SK-N-SH treated with all-trans-retinoic acid at 6 μM for 48 hours (cell line): Measurements from ENCODE around the gene ATG13.
A peak's percentile ranks its signal among the peaks of the same experiment; 100 is the strongest.

Experiments used
- ATAC-seq: fragments of 200-7000 bp; cut with Tn5 transposase; 3 replicates; pipeline ENCODE4 v1.9.1; 2020; ENCODE audit warnings: mild to moderate bottlenecking, moderate library complexity
- ARNTL ChIP-seq: fragments of 450-650 bp; formaldehyde crosslinking; IDR thresholded peaks from 2 replicates; pipeline ENCODE4 v1.5.0; 2020; ENCODE audit warnings: low read depth, mild to moderate bottlenecking, moderate library complexity, borderline replicate concordance
- ESRRG ChIP-seq: fragments of 250-450 bp; sonication (Bioruptor Pico); IDR thresholded peaks from 2 replicates; pipeline ENCODE4 v1.6.1; 2021; ENCODE audit warnings: mild to moderate bottlenecking
- GLIS3 ChIP-seq: fragments of 250-450 bp; sonication (Bioruptor Pico); IDR thresholded peaks from 2 replicates; pipeline ENCODE4 v1.5.0; 2020; ENCODE audit warnings: mild to moderate bottlenecking, moderate library complexity
- ISL1 ChIP-seq: fragments of 250-450 bp; sonication (Bioruptor Pico); IDR thresholded peaks from 2 replicates; pipeline ENCODE4 v2.1.2; 2022; ENCODE audit warnings: mild to moderate bottlenecking, moderate library complexity
- PPARA ChIP-seq: fragments of 250-450 bp; sonication (Bioruptor Pico); IDR thresholded peaks from 2 replicates; pipeline ENCODE4 v1.5.0; 2020; ENCODE audit warnings: mild to moderate bottlenecking, borderline replicate concordance
- RARB ChIP-seq: fragments of 250-450 bp; sonication (Bioruptor Pico); IDR thresholded peaks from 2 replicates; pipeline ENCODE4 v1.8.0; 2021; ENCODE audit warnings: mild to moderate bottlenecking, moderate library complexity
- ZC3H10 ChIP-seq: fragments of 250-450 bp; sonication (Bioruptor Pico); IDR thresholded peaks from 2 replicates; pipeline ENCODE4 v1.5.1; 2021; ENCODE audit warnings: mild to moderate bottlenecking, moderate library complexity
- ZFP3 ChIP-seq: fragments of 250-450 bp; sonication (Bioruptor Pico); IDR thresholded peaks from 2 replicates; pipeline ENCODE4 v1.5.0; 2020; ENCODE audit warnings: mild to moderate bottlenecking, moderate library complexity
- ZFP30 ChIP-seq: fragments of 450-650 bp; formaldehyde crosslinking; IDR thresholded peaks from 2 replicates; pipeline ENCODE4 v1.5.0; 2022; ENCODE audit warnings: mild to moderate bottlenecking, moderate library complexity
- ZNF565 ChIP-seq: fragments of 450-650 bp; formaldehyde crosslinking; conservative IDR thresholded peaks from 2 replicates; pipeline ENCODE4 v1.5.0; 2020; ENCODE audit warnings: low read depth, mild to moderate bottlenecking, moderate library complexity
- ZNF70 ChIP-seq: fragments of 450-650 bp; formaldehyde crosslinking; IDR thresholded peaks from 2 replicates; pipeline ENCODE4 v1.5.0; 2020; ENCODE audit warnings: mild to moderate bottlenecking, moderate library complexity
- ZNF8 ChIP-seq: fragments of 450-650 bp; formaldehyde crosslinking; IDR thresholded peaks from 2 replicates; pipeline ENCODE4 v1.5.0; 2020; ENCODE audit warnings: mild to moderate bottlenecking, moderate library complexity
- TF ChIP-seq, protein P1 (sequence below): fragments of 250-450 bp; sonication (Bioruptor Pico); IDR thresholded peaks from 2 replicates; pipeline ENCODE4 v1.5.1; 2021; ENCODE audit warnings: mild to moderate bottlenecking, moderate library complexity
- TF ChIP-seq, protein P2 (sequence below): fragments of 250-450 bp; sonication (Bioruptor Pico); IDR thresholded peaks from 2 replicates; pipeline ENCODE4 v1.8.0; 2020; ENCODE audit warnings: mild to moderate bottlenecking, moderate library complexity, borderline replicate concordance
- TF ChIP-seq, protein P3 (sequence below): fragments of 250-450 bp; sonication (Bioruptor Pico); IDR thresholded peaks from 2 replicates; pipeline ENCODE4 v1.5.0; 2020; ENCODE audit warnings: mild to moderate bottlenecking, moderate library complexity
- TF ChIP-seq, protein P4 (sequence below): fragments of 250-450 bp; sonication (Bioruptor Pico); IDR thresholded peaks from 2 replicates; pipeline ENCODE4 v1.8.0; 2021; ENCODE audit warnings: low read depth, mild to moderate bottlenecking, moderate library complexity, borderline replicate concordance

Gene ATG13

DNA sequence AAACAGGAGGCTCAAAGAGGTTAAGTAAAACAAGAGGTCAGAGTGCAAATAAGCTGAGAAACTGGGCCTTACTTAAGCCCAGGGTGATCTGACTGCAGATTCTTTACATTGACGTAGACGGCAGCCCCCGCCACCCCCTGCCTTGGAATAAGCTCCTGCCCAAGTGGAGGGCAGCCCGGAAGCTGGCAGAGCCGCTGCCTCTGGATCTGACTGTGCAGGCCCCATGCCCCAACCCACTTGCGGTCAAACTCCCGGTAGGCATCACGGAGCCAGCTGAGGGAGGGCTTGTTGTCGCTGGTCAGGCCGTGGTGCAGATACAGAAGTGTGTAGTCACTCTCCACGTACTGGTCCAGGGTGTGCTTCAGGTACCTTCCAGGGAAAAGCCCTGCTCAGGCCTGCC lies 64.5 kb downstream of the ATG13 start:
- no peak for TF ChIP-seq ZFP30 (CRISPR knock-in tag)
- TF ChIP-seq, protein P1, sequence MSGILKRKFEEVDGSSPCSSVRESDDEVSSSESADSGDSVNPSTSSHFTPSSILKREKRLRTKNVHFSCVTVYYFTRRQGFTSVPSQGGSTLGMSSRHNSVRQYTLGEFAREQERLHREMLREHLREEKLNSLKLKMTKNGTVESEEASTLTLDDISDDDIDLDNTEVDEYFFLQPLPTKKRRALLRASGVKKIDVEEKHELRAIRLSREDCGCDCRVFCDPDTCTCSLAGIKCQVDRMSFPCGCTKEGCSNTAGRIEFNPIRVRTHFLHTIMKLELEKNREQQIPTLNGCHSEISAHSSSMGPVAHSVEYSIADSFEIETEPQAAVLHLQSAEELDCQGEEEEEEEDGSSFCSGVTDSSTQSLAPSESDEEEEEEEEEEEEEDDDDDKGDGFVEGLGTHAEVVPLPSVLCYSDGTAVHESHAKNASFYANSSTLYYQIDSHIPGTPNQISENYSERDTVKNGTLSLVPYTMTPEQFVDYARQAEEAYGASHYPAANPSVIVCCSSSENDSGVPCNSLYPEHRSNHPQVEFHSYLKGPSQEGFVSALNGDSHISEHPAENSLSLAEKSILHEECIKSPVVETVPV (CRISPR knock-in tag), result no peak
- no peak for ATAC-seq

DNA sequence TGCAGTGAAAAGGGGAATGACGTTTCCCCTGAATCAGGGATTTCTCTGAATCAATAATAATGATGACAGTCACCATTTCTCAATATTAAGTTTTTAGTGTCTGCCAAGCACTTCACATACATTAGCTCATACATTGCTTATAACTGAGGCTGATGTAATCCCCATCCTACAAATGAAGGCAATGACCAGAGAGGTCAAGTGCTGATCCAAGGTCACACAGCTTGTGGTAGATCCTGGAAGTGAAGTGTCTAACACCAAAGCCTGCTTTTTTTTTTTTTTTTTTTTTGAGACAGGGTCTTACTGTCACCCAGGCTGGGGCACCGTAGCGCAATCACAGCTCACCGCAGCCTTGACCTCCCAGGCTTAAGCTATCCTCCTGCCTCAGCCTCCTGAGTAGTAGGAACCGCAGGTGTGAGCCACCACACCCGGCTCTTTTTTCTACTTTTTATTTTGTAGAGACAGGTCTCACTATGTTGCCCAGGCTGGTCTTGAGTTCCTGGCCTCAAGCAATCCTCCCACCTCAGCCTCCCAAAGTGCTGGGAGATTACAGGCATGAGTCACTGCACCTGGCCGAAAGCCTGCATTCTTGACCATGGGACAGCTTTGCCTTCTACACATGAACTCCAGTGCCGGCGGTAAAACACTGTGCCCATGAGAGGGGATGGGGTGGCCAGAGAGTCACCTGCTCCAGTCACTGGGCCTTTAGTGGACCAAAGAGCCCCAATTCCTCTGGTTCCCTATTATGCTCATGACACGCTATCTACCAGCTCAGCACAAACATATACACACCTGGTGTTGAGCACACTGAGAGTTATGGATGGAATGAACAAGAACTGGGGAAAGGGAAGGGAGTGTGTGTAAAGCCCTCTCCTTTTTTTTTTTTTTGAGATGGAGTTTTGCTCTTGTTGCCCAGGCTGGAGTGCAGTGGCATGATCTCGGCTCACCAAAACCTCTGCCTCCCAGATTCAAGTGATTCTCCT lies 65.7 kb downstream of the ATG13 start:
- TF ChIP-seq ZNF565 (CRISPR knock-in tag), result no peak
- TF ChIP-seq, protein P2, sequence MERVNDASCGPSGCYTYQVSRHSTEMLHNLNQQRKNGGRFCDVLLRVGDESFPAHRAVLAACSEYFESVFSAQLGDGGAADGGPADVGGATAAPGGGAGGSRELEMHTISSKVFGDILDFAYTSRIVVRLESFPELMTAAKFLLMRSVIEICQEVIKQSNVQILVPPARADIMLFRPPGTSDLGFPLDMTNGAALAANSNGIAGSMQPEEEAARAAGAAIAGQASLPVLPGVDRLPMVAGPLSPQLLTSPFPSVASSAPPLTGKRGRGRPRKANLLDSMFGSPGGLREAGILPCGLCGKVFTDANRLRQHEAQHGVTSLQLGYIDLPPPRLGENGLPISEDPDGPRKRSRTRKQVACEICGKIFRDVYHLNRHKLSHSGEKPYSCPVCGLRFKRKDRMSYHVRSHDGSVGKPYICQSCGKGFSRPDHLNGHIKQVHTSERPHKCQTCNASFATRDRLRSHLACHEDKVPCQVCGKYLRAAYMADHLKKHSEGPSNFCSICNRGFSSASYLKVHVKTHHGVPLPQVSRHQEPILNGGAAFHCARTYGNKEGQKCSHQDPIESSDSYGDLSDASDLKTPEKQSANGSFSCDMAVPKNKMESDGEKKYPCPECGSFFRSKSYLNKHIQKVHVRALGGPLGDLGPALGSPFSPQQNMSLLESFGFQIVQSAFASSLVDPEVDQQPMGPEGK (CRISPR knock-in tag), result no peak
- TF ChIP-seq ZFP3 (CRISPR knock-in tag), result peak; percentile 63; the same call in 1 of the 2 replicates
- no peak for TF ChIP-seq PPARA
- peak; percentile 90 for TF ChIP-seq ZNF8 (CRISPR knock-in tag)
- TF ChIP-seq, protein P3, sequence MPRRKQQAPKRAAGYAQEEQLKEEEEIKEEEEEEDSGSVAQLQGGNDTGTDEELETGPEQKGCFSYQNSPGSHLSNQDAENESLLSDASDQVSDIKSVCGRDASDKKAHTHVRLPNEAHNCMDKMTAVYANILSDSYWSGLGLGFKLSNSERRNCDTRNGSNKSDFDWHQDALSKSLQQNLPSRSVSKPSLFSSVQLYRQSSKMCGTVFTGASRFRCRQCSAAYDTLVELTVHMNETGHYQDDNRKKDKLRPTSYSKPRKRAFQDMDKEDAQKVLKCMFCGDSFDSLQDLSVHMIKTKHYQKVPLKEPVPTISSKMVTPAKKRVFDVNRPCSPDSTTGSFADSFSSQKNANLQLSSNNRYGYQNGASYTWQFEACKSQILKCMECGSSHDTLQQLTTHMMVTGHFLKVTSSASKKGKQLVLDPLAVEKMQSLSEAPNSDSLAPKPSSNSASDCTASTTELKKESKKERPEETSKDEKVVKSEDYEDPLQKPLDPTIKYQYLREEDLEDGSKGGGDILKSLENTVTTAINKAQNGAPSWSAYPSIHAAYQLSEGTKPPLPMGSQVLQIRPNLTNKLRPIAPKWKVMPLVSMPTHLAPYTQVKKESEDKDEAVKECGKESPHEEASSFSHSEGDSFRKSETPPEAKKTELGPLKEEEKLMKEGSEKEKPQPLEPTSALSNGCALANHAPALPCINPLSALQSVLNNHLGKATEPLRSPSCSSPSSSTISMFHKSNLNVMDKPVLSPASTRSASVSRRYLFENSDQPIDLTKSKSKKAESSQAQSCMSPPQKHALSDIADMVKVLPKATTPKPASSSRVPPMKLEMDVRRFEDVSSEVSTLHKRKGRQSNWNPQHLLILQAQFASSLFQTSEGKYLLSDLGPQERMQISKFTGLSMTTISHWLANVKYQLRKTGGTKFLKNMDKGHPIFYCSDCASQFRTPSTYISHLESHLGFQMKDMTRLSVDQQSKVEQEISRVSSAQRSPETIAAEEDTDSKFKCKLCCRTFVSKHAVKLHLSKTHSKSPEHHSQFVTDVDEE (CRISPR knock-in tag), result no peak
- TF ChIP-seq RARB, result no peak
- no peak for TF ChIP-seq ZNF70 (CRISPR knock-in tag)
- no peak for TF ChIP-seq ISL1 (CRISPR knock-in tag)
- TF ChIP-seq ARNTL (CRISPR knock-in tag), result no peak
- no peak for TF ChIP-seq ZC3H10 (CRISPR knock-in tag)
- TF ChIP-seq GLIS3 (CRISPR knock-in tag), result no peak
- TF ChIP-seq, protein P4, sequence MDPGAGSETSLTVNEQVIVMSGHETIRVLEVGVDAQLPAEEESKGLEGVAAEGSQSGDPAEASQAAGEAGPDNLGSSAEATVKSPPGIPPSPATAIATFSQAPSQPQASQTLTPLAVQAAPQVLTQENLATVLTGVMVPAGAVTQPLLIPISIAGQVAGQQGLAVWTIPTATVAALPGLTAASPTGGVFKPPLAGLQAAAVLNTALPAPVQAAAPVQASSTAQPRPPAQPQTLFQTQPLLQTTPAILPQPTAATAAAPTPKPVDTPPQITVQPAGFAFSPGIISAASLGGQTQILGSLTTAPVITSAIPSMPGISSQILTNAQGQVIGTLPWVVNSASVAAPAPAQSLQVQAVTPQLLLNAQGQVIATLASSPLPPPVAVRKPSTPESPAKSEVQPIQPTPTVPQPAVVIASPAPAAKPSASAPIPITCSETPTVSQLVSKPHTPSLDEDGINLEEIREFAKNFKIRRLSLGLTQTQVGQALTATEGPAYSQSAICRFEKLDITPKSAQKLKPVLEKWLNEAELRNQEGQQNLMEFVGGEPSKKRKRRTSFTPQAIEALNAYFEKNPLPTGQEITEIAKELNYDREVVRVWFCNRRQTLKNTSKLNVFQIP (CRISPR knock-in tag), result no peak
- ATAC-seq, result no peak

DNA sequence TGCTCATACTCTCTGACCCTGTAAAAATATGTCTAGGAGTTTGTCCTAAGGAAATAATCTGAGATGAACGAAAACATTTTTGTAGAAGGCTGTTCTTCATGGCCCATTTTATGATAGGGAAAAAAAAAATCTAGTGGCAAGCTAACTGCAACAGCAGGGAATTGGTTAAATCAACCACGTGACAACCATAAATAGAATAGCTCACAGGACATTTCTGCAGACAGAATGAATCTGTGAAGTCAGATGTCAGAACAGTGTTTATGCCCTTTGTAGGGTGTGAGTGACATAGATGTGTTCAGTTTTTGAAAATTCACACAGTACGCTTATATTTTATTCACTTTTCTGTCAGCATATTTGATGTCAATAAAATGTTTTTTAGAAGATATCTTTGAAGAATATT lies 67.0 kb downstream of the ATG13 start:
- ATAC-seq, result no peak
- no peak for TF ChIP-seq ESRRG (CRISPR knock-in tag)
- TF ChIP-seq, protein P1 (CRISPR knock-in tag), result no peak
